K562 (cell line): ENCODE measurements around the gene SEMA4G. TPM values are rescaled to one million over a fixed set of nuclear protein-coding genes. Genes with fewer than 3 reads are reported as not detected.

Source experiments
- ATAC-seq: fragments of 200-7000 bp; cut with Tn5 transposase; 3 replicates; pipeline ENCODE4 v1.9.1; 2020; ENCODE audit warnings: moderate library complexity
- BruUV-seq: library from RNA; stranded (reverse); fragments of 400-500 nt; replicated peaks from 2 replicates; lab custom pipeline; 2021; lab: Mats Ljungman, UMichigan
- CTCF ChIA-PET: fragments of 300-600 bp; formaldehyde crosslinking; extraction: SDS; loops from one replicate; lab custom pipeline; 2021; ENCODE audit warnings: low intra/inter-chr PET ratio; lab: Yijun Ruan, JAX
- POLR2A ChIA-PET: fragments of 300-600, 350-650 bp; sonication (Branson Sonifier 250); formaldehyde crosslinking; extraction: SDS; loops from one replicate; lab custom pipeline; 2021; ENCODE audit warnings: antibody characterized with exemption, inconsistent platforms; lab: Yijun Ruan, JAX
- DNase-seq, 4 experiments: peaks; one replicate each; pipeline versions ENCODE4 v3.0.0 to v3.0.0-alpha.2; 2011 to 2018; ENCODE audit warnings: low spot score in 3 of 4, mixed read lengths in 3 of 4; ENCODE audit errors: extremely low read depth in 1 of 4
- FAIRE-seq: peaks from 2 replicates; lab custom pipeline; 2011; peaks lifted over from hg19 to GRCh38; lab: Jason Lieb, UNC
- H2AFZ ChIP-seq: 2 replicates; pipeline ENCODE4 v1.6.0; 2011; ENCODE audit warnings: low read depth, low read length, control low read depth, inconsistent platforms
- H3K27ac ChIP-seq: fragments of 200-600 bp; 3 replicates; pipeline ENCODE4 v1.8.0; 2011; ENCODE audit warnings: low read depth, mild to moderate bottlenecking, control low read depth, inconsistent platforms, low read length, moderate library complexity, mixed read lengths; ENCODE audit errors: extremely low read depth
- H3K27me3 ChIP-seq, 2 experiments: fragments of 300-600 bp in 1 of 2; 2 replicates in 1 of 2; 3 replicates in 1 of 2; pipeline versions ENCODE4 v1.6.0 to v1.8.0; 2011; ENCODE audit warnings: inconsistent platforms in 2 of 2, low read length in 2 of 2, mild to moderate bottlenecking in 1 of 2, mixed read lengths in 1 of 2, moderate library complexity in 1 of 2; ENCODE audit not compliant: control insufficient read depth in 2 of 2, insufficient read depth in 2 of 2
- H3K36me3 ChIP-seq: fragments of 300-600 bp; 3 replicates; pipeline ENCODE4 v1.8.0; 2011; ENCODE audit warnings: mild to moderate bottlenecking, low read length, inconsistent platforms; ENCODE audit not compliant: control insufficient read depth, insufficient read depth
- H3K4me1 ChIP-seq, 2 experiments: fragments of 200-600 bp in 1 of 2; replicated peaks in 1 of 2; 2 replicates in 1 of 2; 3 replicates in 1 of 2; pipeline versions ENCODE4 v1.5.1 to v1.8.0; 2011; ENCODE audit warnings: inconsistent platforms in 2 of 2, low read length in 2 of 2, mild to moderate bottlenecking in 1 of 2, mixed read lengths in 1 of 2, moderate library complexity in 1 of 2; ENCODE audit not compliant: control insufficient read depth in 2 of 2, insufficient read depth in 2 of 2
- H3K4me2 ChIP-seq: 2 replicates; pipeline ENCODE4 v1.6.1; 2011; ENCODE audit warnings: low read length, control low read depth, inconsistent platforms, mixed read lengths; ENCODE audit not compliant: insufficient read depth
- H3K4me3 ChIP-seq: fragments of 200-600 bp; sonication (generic), shearing (Covaris generic); 2 replicates; pipeline ENCODE4 v1.5.1; 2016; ENCODE audit warnings: control low read depth, inconsistent platforms
- H3K79me2 ChIP-seq: fragments of 200-600 bp; 3 replicates; pipeline ENCODE4 v1.8.0; 2011; ENCODE audit warnings: low read length, inconsistent platforms; ENCODE audit not compliant: control insufficient read depth, insufficient read depth
- H3K9ac ChIP-seq, 2 experiments: 2 replicates each; pipeline versions ENCODE4 v1.6.0 to v1.6.1; 2011; ENCODE audit warnings: low read depth in 2 of 2, low read length in 2 of 2, control low read depth in 1 of 2, inconsistent platforms in 1 of 2, mild to moderate bottlenecking in 1 of 2, mixed read lengths in 1 of 2; ENCODE audit not compliant: insufficient read depth in 1 of 2
- H3K9me1 ChIP-seq: one replicate; pipeline ENCODE4 v1.6.0; 2011; ENCODE audit warnings: inconsistent platforms, mild to moderate bottlenecking, low read length, moderate library complexity; ENCODE audit not compliant: control insufficient read depth, insufficient read depth
- H3K9me3 ChIP-seq: replicated peaks from 2 replicates; pipeline ENCODE4 v1.5.1; 2011; ENCODE audit warnings: low read depth, low read length, inconsistent platforms; ENCODE audit not compliant: control insufficient read depth, insufficient read depth
- H4K20me1 ChIP-seq: replicated peaks from 2 replicates; pipeline ENCODE4 v1.6.1; 2011; ENCODE audit warnings: low read length, inconsistent platforms, mixed read lengths; ENCODE audit not compliant: control insufficient read depth, insufficient read depth
- CBFA2T2 ChIP-seq: fragments of 450-650 bp; conservative IDR thresholded peaks from 2 replicates; pipeline ENCODE4 v1.6.1; 2017; ENCODE audit warnings: mild to moderate bottlenecking
- COPS2 ChIP-seq: fragments of 450-650 bp; conservative IDR thresholded peaks from 2 replicates; pipeline ENCODE4 v1.6.1; 2016; ENCODE audit warnings: mild to moderate bottlenecking, moderate library complexity
- HMGN3 ChIP-seq: IDR thresholded peaks from 2 replicates; pipeline ENCODE4 v1.6.1; 2011; ENCODE audit warnings: borderline replicate concordance, low read depth, mild to moderate bottlenecking, mixed read lengths, low read length; ENCODE audit not compliant: insufficient read length; ENCODE audit errors: extremely low read depth
- HNRNPLL ChIP-seq: fragments of 200-400 bp; formaldehyde crosslinking; IDR thresholded peaks from 2 replicates; pipeline ENCODE4 v1.6.1; 2017; ENCODE audit warnings: low read length, low read depth, mild to moderate bottlenecking; ENCODE audit not compliant: poor library complexity, severe bottlenecking
- MAZ ChIP-seq, 2 experiments: fragments of 450-650 bp in 1 of 2; sonication (generic) in 1 of 2; formaldehyde crosslinking; IDR thresholded peaks in 1 of 2; conservative IDR thresholded peaks in 1 of 2; 2 replicates each; pipeline versions ENCODE4 v1.4.0 to v1.5.0; 2020; ENCODE audit warnings: mild to moderate bottlenecking in 1 of 2, missing genetic modification reagents in 1 of 2
- PHF8 ChIP-seq: fragments of 200-600 bp; sonication (generic); IDR thresholded peaks from 2 replicates; pipeline ENCODE4 v1.6.1; 2012; ENCODE audit warnings: mixed run types, mild to moderate bottlenecking, inconsistent platforms, low read length, moderate library complexity, borderline replicate concordance
- POLR2AphosphoS5 ChIP-seq: IDR thresholded peaks from 2 replicates; pipeline ENCODE4 v1.6.1; 2011; ENCODE audit warnings: mild to moderate bottlenecking, low read depth, low read length, moderate library complexity; ENCODE audit not compliant: control insufficient read depth, insufficient read depth
- POLR2B ChIP-seq: fragments of 450-650 bp; IDR thresholded peaks from 2 replicates; pipeline ENCODE4 v1.6.1; 2018; ENCODE audit warnings: low read depth; ENCODE audit not compliant: partially characterized antibody
- RAD51 ChIP-seq: fragments of 450-650 bp; IDR thresholded peaks from 2 replicates; pipeline ENCODE4 v1.7.1; 2016; ENCODE audit warnings: low read depth, mild to moderate bottlenecking, borderline replicate concordance
- ZBTB7A ChIP-seq: IDR thresholded peaks from 2 replicates; pipeline ENCODE4 v1.6.1; 2011; ENCODE audit warnings: low read depth, mild to moderate bottlenecking, low read length, moderate library complexity, borderline replicate concordance; ENCODE audit not compliant: control insufficient read depth
- ZNF764 ChIP-seq: fragments of 250-450 bp; sonication (Bioruptor Pico); IDR thresholded peaks from 2 replicates; pipeline ENCODE4 v1.4.0; 2020; ENCODE audit warnings: low read depth, mild to moderate bottlenecking, moderate library complexity
- WGBS: fragments of 100-300 bp; shearing (Covaris generic); methylation state at CpG from one replicate; pipeline ENCODE4 v1.1.6; 2016; ENCODE audit warnings: low coverage, mixed read lengths; ENCODE audit not compliant: insufficient coverage; ENCODE audit errors: missing lambda C conversion rate; 5-methylcytosine and 5-hydroxymethylcytosine counted together
- in situ Hi-C: fragments of 300-500 bp; cut with MboI; formaldehyde crosslinking; loops from 4 replicates; pipeline ENCODE4 v1.15.0; 2018; ENCODE audit warnings: inconsistent platforms, mixed read lengths
- intact Hi-C: fragments of 100-400 bp; cut with micrococcal nuclease; formaldehyde crosslinking; loops from 2 replicates; pipeline ENCODE4 v1.14.2; 2022
- polyA plus RNA-seq, 8 experiments: library from polyadenylated mRNA; depleted of rRNA in 4 of 8; stranded (reverse) in 5 of 8; unstranded in 3 of 8; fragments of >200 nt; fragmentation: Nextera tagmentation in 2 of 8; fragmentation: Illumina TruSeq in 1 of 8; extraction: Ambion mirVana in 2 of 8; extraction: Trizol in 1 of 8; gene quantifications; 2 replicates each; pipeline versions ENCODE4 v1.2.1 to v1.2.3, GENCODE V29; 2011 to 2014; ENCODE audit warnings: inconsistent platforms in 1 of 8, missing spikeins in 1 of 8
- total RNA-seq, 7 experiments: library from RNA; depleted of rRNA in 6 of 7; stranded (reverse); fragments of >200 nt in 6 of 7; fragmentation: Illumina TruSeq in 2 of 7; extraction: Trizol in 2 of 7; gene quantifications; 2 replicates each; pipeline versions ENCODE4 v1.2.1 to v1.2.3, GENCODE V29; 2011 to 2021; ENCODE audit warnings: low replicate concordance in 1 of 7
- TF ChIP-seq, protein P1 (sequence below): fragments of 250-450 bp; sonication (Bioruptor Pico); IDR thresholded peaks from 2 replicates; pipeline ENCODE4 v1.8.0; 2021; ENCODE audit warnings: moderate library complexity, mild to moderate bottlenecking, inconsistent platforms
- TF ChIP-seq, protein P2 (sequence below): fragments of 450-650 bp; formaldehyde crosslinking; IDR thresholded peaks from 2 replicates; pipeline ENCODE4 v1.4.0; 2020; ENCODE audit warnings: mild to moderate bottlenecking, mixed read lengths
- TF ChIP-seq, protein P3 (sequence below), 2 experiments: fragments of 450-650 bp in 1 of 2; sonication (generic) in 1 of 2; formaldehyde crosslinking in 1 of 2; IDR thresholded peaks in 1 of 2; conservative IDR thresholded peaks in 1 of 2; 2 replicates each; pipeline versions ENCODE4 v1.6.1 to v1.8.1; 2016 to 2023; ENCODE audit warnings: mild to moderate bottlenecking in 2 of 2, moderate library complexity in 2 of 2, inconsistent platforms in 1 of 2, missing genetic modification reagents in 1 of 2
- TF ChIP-seq, protein P4 (sequence below): IDR thresholded peaks from 2 replicates; pipeline ENCODE4 v1.6.1; 2011; ENCODE audit not compliant: insufficient read length; ENCODE audit errors: extremely low read depth

Gene SEMA4G
- total and polyA plus RNA-seq, 9 of the 15 experiments (the other 6 are each of a cell fraction or from before 2014, with no cell fraction given): 0.40 to 7.8 (median 1.8) TPM

DNA sequence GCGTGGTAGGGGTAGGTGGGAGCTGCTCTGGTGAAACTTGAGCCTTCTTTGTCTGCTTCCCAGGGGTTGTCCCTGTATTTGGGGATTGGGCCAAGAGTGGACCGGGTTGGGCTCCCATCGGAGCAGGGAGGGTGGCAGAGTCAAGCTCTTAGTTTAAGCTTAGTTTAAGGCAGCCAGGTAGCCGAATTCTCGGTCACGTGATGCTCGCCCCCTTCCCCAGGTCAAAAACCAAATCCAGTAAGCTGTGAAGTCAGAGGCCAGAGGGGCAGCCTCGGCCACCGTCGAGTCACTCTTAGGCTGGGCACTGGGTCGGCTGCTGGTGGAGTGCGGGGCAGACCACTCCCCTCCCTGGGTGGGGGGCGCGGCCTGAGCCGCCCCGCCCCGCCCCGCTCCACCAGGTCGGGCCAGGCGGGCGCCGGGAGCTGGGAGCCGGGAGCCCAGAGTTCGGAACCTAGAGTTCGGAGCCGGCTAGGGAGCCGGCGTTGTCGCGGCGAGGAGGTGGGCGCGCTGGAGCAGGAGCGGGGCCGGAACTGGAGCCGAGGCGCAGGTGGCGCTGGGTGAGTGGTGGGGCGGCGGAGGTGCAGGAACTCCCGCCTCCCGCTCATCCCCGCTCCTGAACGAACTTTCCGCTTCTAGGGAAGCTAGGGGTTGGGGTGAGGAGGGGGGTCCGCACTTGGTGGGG, 27.5 kb downstream of the SEMA4G start:
- CTCF ChIA-PET: interaction anchor here (9.3 kb wide), 1 partner anchor 16 kb away, joined by 150 read pairs; no protein-coding TSS in a partner anchor
- H3K9ac ChIP-seq: peak overlapping the region; percentile 85 to 90
- peak overlapping the region; percentile 63 for H2AFZ ChIP-seq
- no peaks in the 10 kb centered on the region for H3K27me3 ChIP-seq
- FAIRE-seq: no peak
- peak overlapping the region; percentile 93 for H3K27ac ChIP-seq
- H3K9me3 ChIP-seq: no peaks in the 10 kb centered on the region
- H3K79me2 ChIP-seq: peaks cover 51% of the 10 kb centered on the region
- BruUV-seq: TSS peak; percentile 54
- peak overlapping the region; percentile 100 for H3K4me2 ChIP-seq
- intact Hi-C loops: no loop called here
- POLR2A ChIA-PET: no interaction called here
- H3K4me1 ChIP-seq: peaks cover 26 to 65% of the 10 kb centered on the region in 2 experiments; a peak in 4 of 5 replicates
- in situ Hi-C loops: loop anchor here (25.0 kb wide), 1 partner anchor 1040 kb away; no protein-coding TSS in a partner anchor
- H4K20me1 ChIP-seq: no peaks in the 10 kb centered on the region
- H3K9me1 ChIP-seq: no peaks in the 10 kb centered on the region
- ATAC-seq: peak; percentile 29
- peak overlapping the region; percentile 76 for H3K4me3 ChIP-seq
- peaks cover 26% of the 10 kb centered on the region; the same call in 2 of the 3 replicates for H3K36me3 ChIP-seq
- DNase-seq: peak; percentile 39 to 72 (median 65)
- WGBS: 10% methylated on average over 11 of the region's 46 CpGs
- TF ChIP-seq MAZ (CRISPR knock-in tag; conservative IDR thresholded peaks at IDR 0.05 in 1 of 2, IDR thresholded peaks at IDR 0.05 in 1 of 2): 0 out of 4 replicates have a peak, but pooled peaks of 1 of the 2 experiments have one; percentile 8
- peak; percentile 47 for TF ChIP-seq CBFA2T2
- no peak for TF ChIP-seq POLR2AphosphoS5
- TF ChIP-seq RAD51: peak; percentile 88
- peak; percentile 25 for TF ChIP-seq HMGN3
- peak; percentile 25; the same call in 1 of the 2 replicates for TF ChIP-seq PHF8
- peak; percentile 71 for TF ChIP-seq ZBTB7A
- TF ChIP-seq HNRNPLL: peak; percentile 20
- TF ChIP-seq, protein P1, sequence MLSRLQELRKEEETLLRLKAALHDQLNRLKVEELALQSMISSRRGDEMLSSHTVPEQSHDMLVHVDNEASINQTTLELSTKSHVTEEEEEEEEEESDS (CRISPR knock-in tag): no peak
- TF ChIP-seq, protein P2, sequence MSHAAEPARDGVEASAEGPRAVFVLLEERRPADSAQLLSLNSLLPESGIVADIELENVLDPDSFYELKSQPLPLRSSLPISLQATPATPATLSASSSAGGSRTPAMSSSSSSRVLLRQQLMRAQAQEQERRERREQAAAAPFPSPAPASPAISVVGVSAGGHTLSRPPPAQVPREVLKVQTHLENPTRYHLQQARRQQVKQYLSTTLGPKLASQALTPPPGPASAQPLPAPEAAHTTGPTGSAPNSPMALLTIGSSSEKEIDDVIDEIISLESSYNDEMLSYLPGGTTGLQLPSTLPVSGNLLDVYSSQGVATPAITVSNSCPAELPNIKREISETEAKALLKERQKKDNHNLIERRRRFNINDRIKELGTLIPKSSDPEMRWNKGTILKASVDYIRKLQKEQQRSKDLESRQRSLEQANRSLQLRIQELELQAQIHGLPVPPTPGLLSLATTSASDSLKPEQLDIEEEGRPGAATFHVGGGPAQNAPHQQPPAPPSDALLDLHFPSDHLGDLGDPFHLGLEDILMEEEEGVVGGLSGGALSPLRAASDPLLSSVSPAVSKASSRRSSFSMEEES (CRISPR knock-in tag): peak; percentile 94
- no peak for TF ChIP-seq COPS2
- TF ChIP-seq, protein P3, sequence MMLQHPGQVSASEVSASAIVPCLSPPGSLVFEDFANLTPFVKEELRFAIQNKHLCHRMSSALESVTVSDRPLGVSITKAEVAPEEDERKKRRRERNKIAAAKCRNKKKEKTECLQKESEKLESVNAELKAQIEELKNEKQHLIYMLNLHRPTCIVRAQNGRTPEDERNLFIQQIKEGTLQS (IDR thresholded peaks at IDR 0.05): no peak
- TF ChIP-seq, protein P3 (CRISPR knock-in tag; conservative IDR thresholded peaks at IDR 0.05): no peak
- TF ChIP-seq ZNF764: no peak
- no peak for TF ChIP-seq POLR2B
- TF ChIP-seq, protein P4, sequence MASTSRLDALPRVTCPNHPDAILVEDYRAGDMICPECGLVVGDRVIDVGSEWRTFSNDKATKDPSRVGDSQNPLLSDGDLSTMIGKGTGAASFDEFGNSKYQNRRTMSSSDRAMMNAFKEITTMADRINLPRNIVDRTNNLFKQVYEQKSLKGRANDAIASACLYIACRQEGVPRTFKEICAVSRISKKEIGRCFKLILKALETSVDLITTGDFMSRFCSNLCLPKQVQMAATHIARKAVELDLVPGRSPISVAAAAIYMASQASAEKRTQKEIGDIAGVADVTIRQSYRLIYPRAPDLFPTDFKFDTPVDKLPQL: no peak
